K562 (cell line): ENCODE data around the gene EPHX1. TPM values are rescaled to one million over a fixed set of nuclear protein-coding genes. Genes with fewer than 3 reads are reported as not detected.

Experiments used
- ATAC-seq: fragments of 200-7000 bp; cut with Tn5 transposase; 3 replicates; pipeline ENCODE4 v1.9.1; 2020; ENCODE audit warnings: moderate library complexity
- BruUV-seq: library from RNA; stranded (reverse); fragments of 400-500 nt; replicated peaks from 2 replicates; lab custom pipeline; 2021; lab: Mats Ljungman, UMichigan
- CTCF ChIA-PET: fragments of 300-600 bp; formaldehyde crosslinking; extraction: SDS; loops from one replicate; lab custom pipeline; 2021; ENCODE audit warnings: low intra/inter-chr PET ratio; lab: Yijun Ruan, JAX
- POLR2A ChIA-PET: fragments of 300-600, 350-650 bp; sonication (Branson Sonifier 250); formaldehyde crosslinking; extraction: SDS; loops from one replicate; lab custom pipeline; 2021; ENCODE audit warnings: antibody characterized with exemption, inconsistent platforms; lab: Yijun Ruan, JAX
- DNase-seq, 4 experiments: peaks; one replicate each; pipeline versions ENCODE4 v3.0.0 to v3.0.0-alpha.2; 2011 to 2018; ENCODE audit warnings: low spot score in 3 of 4, mixed read lengths in 3 of 4; ENCODE audit errors: extremely low read depth in 1 of 4
- FAIRE-seq: peaks from 2 replicates; lab custom pipeline; 2011; peaks lifted over from hg19 to GRCh38; lab: Jason Lieb, UNC
- H2AFZ ChIP-seq: 2 replicates; pipeline ENCODE4 v1.6.0; 2011; ENCODE audit warnings: low read depth, low read length, control low read depth, inconsistent platforms
- H3K27ac ChIP-seq: fragments of 200-600 bp; 3 replicates; pipeline ENCODE4 v1.8.0; 2011; ENCODE audit warnings: low read depth, mild to moderate bottlenecking, control low read depth, inconsistent platforms, low read length, moderate library complexity, mixed read lengths; ENCODE audit errors: extremely low read depth
- H3K27me3 ChIP-seq, 2 experiments: fragments of 300-600 bp in 1 of 2; 2 replicates in 1 of 2; 3 replicates in 1 of 2; pipeline versions ENCODE4 v1.6.0 to v1.8.0; 2011; ENCODE audit warnings: inconsistent platforms in 2 of 2, low read length in 2 of 2, mild to moderate bottlenecking in 1 of 2, mixed read lengths in 1 of 2, moderate library complexity in 1 of 2; ENCODE audit not compliant: control insufficient read depth in 2 of 2, insufficient read depth in 2 of 2
- H3K36me3 ChIP-seq: fragments of 300-600 bp; 3 replicates; pipeline ENCODE4 v1.8.0; 2011; ENCODE audit warnings: mild to moderate bottlenecking, low read length, inconsistent platforms; ENCODE audit not compliant: control insufficient read depth, insufficient read depth
- H3K4me1 ChIP-seq, 2 experiments: fragments of 200-600 bp in 1 of 2; replicated peaks in 1 of 2; 2 replicates in 1 of 2; 3 replicates in 1 of 2; pipeline versions ENCODE4 v1.5.1 to v1.8.0; 2011; ENCODE audit warnings: inconsistent platforms in 2 of 2, low read length in 2 of 2, mild to moderate bottlenecking in 1 of 2, mixed read lengths in 1 of 2, moderate library complexity in 1 of 2; ENCODE audit not compliant: control insufficient read depth in 2 of 2, insufficient read depth in 2 of 2
- H3K4me2 ChIP-seq: 2 replicates; pipeline ENCODE4 v1.6.1; 2011; ENCODE audit warnings: low read length, control low read depth, inconsistent platforms, mixed read lengths; ENCODE audit not compliant: insufficient read depth
- H3K4me3 ChIP-seq: fragments of 200-600 bp; sonication (generic), shearing (Covaris generic); 2 replicates; pipeline ENCODE4 v1.5.1; 2016; ENCODE audit warnings: control low read depth, inconsistent platforms
- H3K79me2 ChIP-seq: fragments of 200-600 bp; 3 replicates; pipeline ENCODE4 v1.8.0; 2011; ENCODE audit warnings: low read length, inconsistent platforms; ENCODE audit not compliant: control insufficient read depth, insufficient read depth
- H3K9ac ChIP-seq, 2 experiments: 2 replicates each; pipeline versions ENCODE4 v1.6.0 to v1.6.1; 2011; ENCODE audit warnings: low read depth in 2 of 2, low read length in 2 of 2, control low read depth in 1 of 2, inconsistent platforms in 1 of 2, mild to moderate bottlenecking in 1 of 2, mixed read lengths in 1 of 2; ENCODE audit not compliant: insufficient read depth in 1 of 2
- H3K9me1 ChIP-seq: one replicate; pipeline ENCODE4 v1.6.0; 2011; ENCODE audit warnings: inconsistent platforms, mild to moderate bottlenecking, low read length, moderate library complexity; ENCODE audit not compliant: control insufficient read depth, insufficient read depth
- H3K9me3 ChIP-seq: replicated peaks from 2 replicates; pipeline ENCODE4 v1.5.1; 2011; ENCODE audit warnings: low read depth, low read length, inconsistent platforms; ENCODE audit not compliant: control insufficient read depth, insufficient read depth
- H4K20me1 ChIP-seq: replicated peaks from 2 replicates; pipeline ENCODE4 v1.6.1; 2011; ENCODE audit warnings: low read length, inconsistent platforms, mixed read lengths; ENCODE audit not compliant: control insufficient read depth, insufficient read depth
- ARHGAP35 ChIP-seq: fragments of 450-650 bp; IDR thresholded peaks from 2 replicates; pipeline ENCODE4 v1.6.1; 2018; ENCODE audit not compliant: partially characterized antibody
- KDM4B ChIP-seq, 2 experiments: fragments of 450-650 bp in 1 of 2; sonication (generic) in 1 of 2; IDR thresholded peaks; 2 replicates each; pipeline ENCODE4 v1.6.1; 2016 to 2017; ENCODE audit warnings: borderline replicate concordance in 2 of 2, antibody characterized with exemption in 1 of 2, low read depth in 1 of 2, mild to moderate bottlenecking in 1 of 2
- POLR2A ChIP-seq: fragments of 450-650 bp; conservative IDR thresholded peaks from 2 replicates; pipeline ENCODE4 v1.6.1; 2016
- RHOXF2B ChIP-seq: fragments of 250-450 bp; sonication (Bioruptor Pico); conservative IDR thresholded peaks from 2 replicates; pipeline ENCODE4 v1.5.1; 2021
- TCF3 ChIP-seq: sonication (generic); formaldehyde crosslinking; IDR thresholded peaks from 2 replicates; pipeline ENCODE4 v1.4.0; 2020; ENCODE audit warnings: mild to moderate bottlenecking, missing genetic modification reagents
- ZC3H11A ChIP-seq: IDR thresholded peaks from 2 replicates; pipeline ENCODE4 v1.6.1; 2012; ENCODE audit warnings: low read depth, low read length, improper control_type of control experiment
- ZFP30 ChIP-seq: fragments of 250-450 bp; sonication (Bioruptor Pico); IDR thresholded peaks from 2 replicates; pipeline ENCODE4 v1.8.0; 2022; ENCODE audit warnings: moderate library complexity, mild to moderate bottlenecking, inconsistent platforms, borderline replicate concordance
- ZFX ChIP-seq: sonication (generic); formaldehyde crosslinking; IDR thresholded peaks from 2 replicates; pipeline ENCODE4 v1.8.0; 2022; ENCODE audit warnings: mild to moderate bottlenecking, missing genetic modification reagents, moderate library complexity
- ZNF184 ChIP-seq: sonication (generic); formaldehyde crosslinking; IDR thresholded peaks from 2 replicates; pipeline ENCODE4 v1.5.0; 2020; ENCODE audit warnings: missing genetic modification reagents
- ZNF347 ChIP-seq: fragments of 450-650 bp; formaldehyde crosslinking; IDR thresholded peaks from 2 replicates; pipeline ENCODE4 v1.4.0; 2020; ENCODE audit warnings: low read depth, mild to moderate bottlenecking, moderate library complexity
- ZNF584 ChIP-seq: fragments of 200-800 bp; sonication (Bioruptor generic); IDR thresholded peaks from 2 replicates; pipeline ENCODE4 v1.6.1; 2016; ENCODE audit warnings: low read depth, mild to moderate bottlenecking, missing genetic modification characterization, missing compliant biosample characterization
- ZNF668 ChIP-seq: fragments of 250-450 bp; sonication (Bioruptor Pico); IDR thresholded peaks from 2 replicates; pipeline ENCODE4 v1.8.0; 2022; ENCODE audit warnings: mild to moderate bottlenecking, inconsistent platforms
- WGBS: fragments of 100-300 bp; shearing (Covaris generic); methylation state at CpG from one replicate; pipeline ENCODE4 v1.1.6; 2016; ENCODE audit warnings: low coverage, mixed read lengths; ENCODE audit not compliant: insufficient coverage; ENCODE audit errors: missing lambda C conversion rate; 5-methylcytosine and 5-hydroxymethylcytosine counted together
- in situ Hi-C: fragments of 300-500 bp; cut with MboI; formaldehyde crosslinking; loops from 4 replicates; pipeline ENCODE4 v1.15.0; 2018; ENCODE audit warnings: inconsistent platforms, mixed read lengths
- intact Hi-C: fragments of 100-400 bp; cut with micrococcal nuclease; formaldehyde crosslinking; loops from 2 replicates; pipeline ENCODE4 v1.14.2; 2022
- polyA plus RNA-seq, 8 experiments: library from polyadenylated mRNA; depleted of rRNA in 4 of 8; stranded (reverse) in 5 of 8; unstranded in 3 of 8; fragments of >200 nt; fragmentation: Nextera tagmentation in 2 of 8; fragmentation: Illumina TruSeq in 1 of 8; extraction: Ambion mirVana in 2 of 8; extraction: Trizol in 1 of 8; gene quantifications; 2 replicates each; pipeline versions ENCODE4 v1.2.1 to v1.2.3, GENCODE V29; 2011 to 2014; ENCODE audit warnings: inconsistent platforms in 1 of 8, missing spikeins in 1 of 8
- total RNA-seq, 7 experiments: library from RNA; depleted of rRNA in 6 of 7; stranded (reverse); fragments of >200 nt in 6 of 7; fragmentation: Illumina TruSeq in 2 of 7; extraction: Trizol in 2 of 7; gene quantifications; 2 replicates each; pipeline versions ENCODE4 v1.2.1 to v1.2.3, GENCODE V29; 2011 to 2021; ENCODE audit warnings: low replicate concordance in 1 of 7
- TF ChIP-seq, protein P1 (sequence below): fragments of 450-650 bp; IDR thresholded peaks from 2 replicates; pipeline ENCODE4 v1.6.1; 2016; ENCODE audit warnings: missing biosample characterization, missing genetic modification characterization

EPHX1 gene
- total and polyA plus RNA-seq, 9 of the 15 experiments (the other 6 are each of a cell fraction or from before 2014, with no cell fraction given), result 0.21 to 27.0 (median 6.7) TPM

DNA sequence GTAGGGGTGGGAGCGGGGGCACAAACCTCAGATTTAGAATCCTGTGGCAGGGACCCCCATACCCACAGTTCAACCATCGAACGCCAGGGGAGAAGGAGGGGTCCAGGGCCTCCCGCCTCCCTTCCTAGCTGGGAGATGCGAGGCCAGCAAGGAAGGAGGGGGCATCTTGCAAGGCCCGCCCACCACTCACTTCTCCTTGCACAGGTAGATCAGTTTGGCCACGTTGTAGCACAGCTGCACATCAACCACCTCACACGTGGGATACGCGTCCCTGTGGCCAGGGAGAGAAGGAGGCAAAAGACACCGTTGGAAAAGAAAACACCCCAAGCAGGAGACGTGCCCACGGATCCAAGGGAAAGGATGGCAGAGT lies 52.6 kb downstream of the EPHX1 start (continued):
- TF ChIP-seq ZC3H11A (no peak), ZFP30 (CRISPR knock-in tag) (no peak), ZNF584 (CRISPR knock-in tag) (no peak), ARHGAP35 (no peak), ZNF347 (no peak)

- H2AFZ ChIP-seq, result no peak overlapping the region
- in situ Hi-C loops, result no loop called here
- ATAC-seq, result no peak
- 95% methylated on average over 5 of the region's 5 CpGs for WGBS
- ChIA-PET CTCF (no interaction called here), POLR2A (interaction anchor here (0.6 to 0.7 kb wide), 2 partner anchors 20 to 260 kb away, joined by 3 read pairs; no protein-coding TSS in a partner anchor)
- FAIRE-seq, result no peak
- no TSS peak for BruUV-seq
- H3K9me3 ChIP-seq, result no peaks in the 10 kb centered on the region
- H3K4me2 ChIP-seq, result no peak overlapping the region
- no peaks in the 10 kb centered on the region for H4K20me1 ChIP-seq
- no peaks in the 10 kb centered on the region for H3K4me1 ChIP-seq
- H3K27me3 ChIP-seq, result no peaks in the 10 kb centered on the region
- H3K36me3 ChIP-seq, result peaks cover 91% of the 10 kb centered on the region
- intact Hi-C loops, result no loop called here
- H3K27ac ChIP-seq, result no peak overlapping the region
- no peak for DNase-seq
- H3K9ac ChIP-seq, result no peak overlapping the region
- no peaks in the 10 kb centered on the region for H3K9me1 ChIP-seq
- no peaks in the 10 kb centered on the region for H3K79me2 ChIP-seq
- no peak overlapping the region for H3K4me3 ChIP-seq
- no peak for TF ChIP-seq ZNF184 (CRISPR knock-in tag)
- TF ChIP-seq POLR2A, result no peak
- no peak for TF ChIP-seq KDM4B (IDR thresholded peaks at IDR 0.05; ENCODE audit: borderline replicate concordance in 2 of 2, low read depth in 1 of 2)
- TF ChIP-seq, protein P1, sequence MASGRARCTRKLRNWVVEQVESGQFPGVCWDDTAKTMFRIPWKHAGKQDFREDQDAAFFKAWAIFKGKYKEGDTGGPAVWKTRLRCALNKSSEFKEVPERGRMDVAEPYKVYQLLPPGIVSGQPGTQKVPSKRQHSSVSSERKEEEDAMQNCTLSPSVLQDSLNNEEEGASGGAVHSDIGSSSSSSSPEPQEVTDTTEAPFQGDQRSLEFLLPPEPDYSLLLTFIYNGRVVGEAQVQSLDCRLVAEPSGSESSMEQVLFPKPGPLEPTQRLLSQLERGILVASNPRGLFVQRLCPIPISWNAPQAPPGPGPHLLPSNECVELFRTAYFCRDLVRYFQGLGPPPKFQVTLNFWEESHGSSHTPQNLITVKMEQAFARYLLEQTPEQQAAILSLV (tag), result no peak
- no peak for TF ChIP-seq RHOXF2B
- TF ChIP-seq ZFX, result no peak
- TF ChIP-seq TCF3 (CRISPR knock-in tag), result no peak
- TF ChIP-seq ZNF668 (CRISPR knock-in tag), result no peak
These were observed 53.2 kb downstream of the EPHX1 start for GRCh38 chr1:225863167-225863566.
